ENCODE results near the gene FOXE3. TPM values are rescaled to one million over a fixed set of nuclear protein-coding genes. Genes with fewer than 3 reads are reported as not detected.

Gene FOXE3
- total and polyA plus RNA-seq, 2 of the 4 experiments (the other 2 are of a cell fraction), result 0.12 TPM; not detected in 1

DNA sequence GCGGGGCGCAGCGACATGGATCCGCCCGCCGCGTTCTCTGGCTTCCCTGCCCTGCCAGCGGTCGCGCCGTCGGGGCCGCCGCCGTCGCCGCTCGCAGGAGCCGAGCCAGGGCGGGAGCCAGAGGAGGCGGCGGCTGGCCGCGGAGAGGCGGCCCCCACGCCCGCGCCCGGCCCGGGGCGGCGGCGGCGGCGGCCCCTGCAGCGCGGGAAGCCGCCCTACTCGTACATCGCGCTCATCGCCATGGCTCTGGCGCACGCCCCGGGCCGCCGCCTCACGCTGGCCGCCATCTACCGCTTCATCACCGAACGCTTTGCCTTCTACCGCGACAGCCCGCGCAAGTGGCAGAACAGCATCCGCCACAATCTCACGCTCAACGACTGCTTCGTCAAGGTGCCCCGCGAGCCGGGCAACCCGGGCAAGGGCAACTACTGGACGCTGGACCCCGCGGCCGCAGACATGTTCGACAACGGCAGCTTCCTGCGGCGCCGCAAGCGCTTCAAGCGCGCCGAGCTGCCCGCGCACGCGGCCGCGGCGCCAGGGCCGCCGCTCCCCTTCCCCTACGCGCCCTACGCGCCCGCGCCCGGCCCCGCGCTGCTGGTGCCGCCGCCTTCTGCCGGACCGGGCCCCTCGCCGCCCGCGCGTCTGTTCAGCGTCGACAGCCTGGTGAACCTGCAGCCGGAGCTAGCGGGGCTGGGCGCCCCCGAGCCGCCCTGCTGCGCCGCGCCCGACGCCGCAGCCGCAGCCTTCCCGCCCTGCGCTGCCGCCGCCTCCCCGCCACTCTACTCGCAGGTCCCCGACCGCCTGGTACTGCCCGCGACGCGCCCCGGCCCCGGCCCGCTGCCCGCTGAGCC lies 459 bp downstream of the FOXE3 start:
- H3K27ac ChIP-seq (ENCODE audit: insufficient read depth, low read length), result no peak overlapping the region
- no peak overlapping the region for H3K18ac ChIP-seq (ENCODE audit: low read depth, low read length)
- H2BK20ac ChIP-seq (ENCODE audit: low read depth, low read length), result no peak overlapping the region
- no peaks in the 10 kb centered on the region for H3K36me3 ChIP-seq (ENCODE audit: control insufficient read depth, insufficient read depth, low read length)
- H3K79me1 ChIP-seq (ENCODE audit: low read depth in 1 of 2, low read length in 2 of 2), result no peaks in the 10 kb centered on the region
- no peak overlapping the region for H2BK15ac ChIP-seq (ENCODE audit: low read depth, low read length)
- H2AK5ac ChIP-seq (ENCODE audit: low read depth, low read length), result no peak overlapping the region
- no peaks in the 10 kb centered on the region for H3K9me1 ChIP-seq (ENCODE audit: insufficient read depth, low read length)
- H3K27me3 ChIP-seq (ENCODE audit: control insufficient read depth, insufficient read depth, low read length), result peaks cover 47% of the 10 kb centered on the region
- H2AFZ ChIP-seq (replicated peaks; ENCODE audit: low read length, poor library complexity), result peak overlapping the region; percentile 82
- H3K4me2 ChIP-seq (ENCODE audit: low read depth, low read length), result peak overlapping the region; percentile 70; the same call in 1 of the 2 replicates
- DNase-seq (no peak), ATAC-seq (ENCODE audit: low read depth) (peak; percentile 60)
- dilution Hi-C loops (cut with HindIII; ENCODE audit: low sequenced_read_pairs, unreplicated experiment) (no loop called here), in situ Hi-C loops (cut with MboI; ENCODE audit: low sequenced_read_pairs) (no loop called here), intact Hi-C loops (cut with micrococcal nuclease) (no loop called here)
- no TSS peak for BruUV-seq (replicated peaks)
- H2BK5ac ChIP-seq (ENCODE audit: low read depth, low read length, poor library complexity, severe bottlenecking), result no peak overlapping the region
- H3K9ac ChIP-seq (ENCODE audit: low read depth, low read length), result no peak overlapping the region
- no peak overlapping the region for H4K5ac ChIP-seq (ENCODE audit: low read depth, low read length)
- no peak overlapping the region for H2AK9ac ChIP-seq (replicated peaks; ENCODE audit: low read depth, low read length, poor library complexity)
- H4K8ac ChIP-seq (ENCODE audit: low read depth in 2 of 2, low read length in 2 of 2), result no peak overlapping the region
- peaks cover 3% of the 10 kb centered on the region for H3K4me1 ChIP-seq (ENCODE audit: control insufficient read depth, insufficient read depth, low read length)
- H3K14ac ChIP-seq (replicated peaks; ENCODE audit: low read depth, low read length), result no peak overlapping the region
- no peak overlapping the region for H3K4ac ChIP-seq (ENCODE audit: low read depth, low read length)
- WGBS, 2 experiments (ENCODE audit: extremely low coverage in 2 of 2, insufficient read length in 1 of 2), result 5% methylated on average over 61 of the region's 134 CpGs; no CpG with 5 or more reads in 1 of the 2 experiments
- POLR2A ChIA-PET (ENCODE audit: unreplicated experiment), result no interaction called here
- peaks cover 2% of the 10 kb centered on the region; the same call in 1 of the 2 replicates for H4K20me1 ChIP-seq (ENCODE audit: insufficient read depth, low read length)
- no peak overlapping the region for H4K91ac ChIP-seq (ENCODE audit: insufficient read depth, low read depth, low read length)
- no peak overlapping the region for H2BK120ac ChIP-seq (ENCODE audit: low read depth, low read length)
- no peak overlapping the region for H3K23ac ChIP-seq (ENCODE audit: low read depth, low read length)
- H3K56ac ChIP-seq (ENCODE audit: extremely low read depth, insufficient read depth, low read length), result no peak overlapping the region
- H3K9me3 ChIP-seq (ENCODE audit: control insufficient read depth, insufficient read depth, low read length), result no peaks in the 10 kb centered on the region
- CTCF ChIA-PET, result no interaction called here
- peak overlapping the region; percentile 48 for H3K4me3 ChIP-seq (ENCODE audit: insufficient read depth, low read depth, low read length)
- TF ChIP-seq, protein P1, sequence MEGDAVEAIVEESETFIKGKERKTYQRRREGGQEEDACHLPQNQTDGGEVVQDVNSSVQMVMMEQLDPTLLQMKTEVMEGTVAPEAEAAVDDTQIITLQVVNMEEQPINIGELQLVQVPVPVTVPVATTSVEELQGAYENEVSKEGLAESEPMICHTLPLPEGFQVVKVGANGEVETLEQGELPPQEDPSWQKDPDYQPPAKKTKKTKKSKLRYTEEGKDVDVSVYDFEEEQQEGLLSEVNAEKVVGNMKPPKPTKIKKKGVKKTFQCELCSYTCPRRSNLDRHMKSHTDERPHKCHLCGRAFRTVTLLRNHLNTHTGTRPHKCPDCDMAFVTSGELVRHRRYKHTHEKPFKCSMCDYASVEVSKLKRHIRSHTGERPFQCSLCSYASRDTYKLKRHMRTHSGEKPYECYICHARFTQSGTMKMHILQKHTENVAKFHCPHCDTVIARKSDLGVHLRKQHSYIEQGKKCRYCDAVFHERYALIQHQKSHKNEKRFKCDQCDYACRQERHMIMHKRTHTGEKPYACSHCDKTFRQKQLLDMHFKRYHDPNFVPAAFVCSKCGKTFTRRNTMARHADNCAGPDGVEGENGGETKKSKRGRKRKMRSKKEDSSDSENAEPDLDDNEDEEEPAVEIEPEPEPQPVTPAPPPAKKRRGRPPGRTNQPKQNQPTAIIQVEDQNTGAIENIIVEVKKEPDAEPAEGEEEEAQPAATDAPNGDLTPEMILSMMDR (conservative IDR thresholded peaks at IDR 0.05; ENCODE audit: low read depth, low read length), result no peak
- no peak for TF ChIP-seq RCOR1 (IDR thresholded peaks at IDR 0.05; ENCODE audit: insufficient replicate concordance, low read length)
- TF ChIP-seq CEBPB (IDR thresholded peaks at IDR 0.05; ENCODE audit: low read depth, low read length), result no peak
- no peak for TF ChIP-seq RAD21 (IDR thresholded peaks at IDR 0.05; ENCODE audit: low read length)
- TF ChIP-seq FOS (IDR thresholded peaks at IDR 0.05; ENCODE audit: low read depth, low read length), result no peak
- TF ChIP-seq BHLHE40 (IDR thresholded peaks at IDR 0.05; ENCODE audit: low read depth, low read length), result no peak
- TF ChIP-seq, protein P2, sequence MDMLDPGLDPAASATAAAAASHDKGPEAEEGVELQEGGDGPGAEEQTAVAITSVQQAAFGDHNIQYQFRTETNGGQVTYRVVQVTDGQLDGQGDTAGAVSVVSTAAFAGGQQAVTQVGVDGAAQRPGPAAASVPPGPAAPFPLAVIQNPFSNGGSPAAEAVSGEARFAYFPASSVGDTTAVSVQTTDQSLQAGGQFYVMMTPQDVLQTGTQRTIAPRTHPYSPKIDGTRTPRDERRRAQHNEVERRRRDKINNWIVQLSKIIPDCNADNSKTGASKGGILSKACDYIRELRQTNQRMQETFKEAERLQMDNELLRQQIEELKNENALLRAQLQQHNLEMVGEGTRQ (IDR thresholded peaks at IDR 0.05; ENCODE audit: low read depth, low read length), result no peak
- no peak for TF ChIP-seq POLR2A (IDR thresholded peaks at IDR 0.05; ENCODE audit: low read depth, low read length)
- TF ChIP-seq MAFK (IDR thresholded peaks at IDR 0.05; ENCODE audit: low read depth, low read length), result no peak
- TF ChIP-seq MAZ (IDR thresholded peaks at IDR 0.05; ENCODE audit: borderline replicate concordance, low read depth, low read length), result no peak
- TF ChIP-seq MXI1 (IDR thresholded peaks at IDR 0.05; ENCODE audit: borderline replicate concordance, low read depth, low read length), result no peak
- no peak for TF ChIP-seq SMC3 (IDR thresholded peaks at IDR 0.05; ENCODE audit: low read depth, low read length)
- TF ChIP-seq, protein P3, sequence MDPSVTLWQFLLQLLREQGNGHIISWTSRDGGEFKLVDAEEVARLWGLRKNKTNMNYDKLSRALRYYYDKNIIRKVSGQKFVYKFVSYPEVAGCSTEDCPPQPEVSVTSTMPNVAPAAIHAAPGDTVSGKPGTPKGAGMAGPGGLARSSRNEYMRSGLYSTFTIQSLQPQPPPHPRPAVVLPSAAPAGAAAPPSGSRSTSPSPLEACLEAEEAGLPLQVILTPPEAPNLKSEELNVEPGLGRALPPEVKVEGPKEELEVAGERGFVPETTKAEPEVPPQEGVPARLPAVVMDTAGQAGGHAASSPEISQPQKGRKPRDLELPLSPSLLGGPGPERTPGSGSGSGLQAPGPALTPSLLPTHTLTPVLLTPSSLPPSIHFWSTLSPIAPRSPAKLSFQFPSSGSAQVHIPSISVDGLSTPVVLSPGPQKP (IDR thresholded peaks at IDR 0.05; ENCODE audit: borderline replicate concordance, low read depth, low read length), result no peak
- no peak for TF ChIP-seq RFX5 (IDR thresholded peaks at IDR 0.05; ENCODE audit: low read depth, low read length)
- TF ChIP-seq NFE2L2 (IDR thresholded peaks at IDR 0.05; ENCODE audit: low read depth, low read length), result no peak
